Dermis blood vessel endothelial cell (primary cell): ENCODE results near the gene DNAH11. TPM values are rescaled to one million over a fixed set of nuclear protein-coding genes. Genes with fewer than 3 reads are reported as not detected.
A peak's percentile ranks its signal among the peaks of the same experiment; 100 is the strongest.
"Not testable (repeated sequence)": the region's sequence is repeated elsewhere in the genome, so short reads cannot be mapped to it uniquely, and the experiment has no call there.

Source experiments
- DNase-seq: peaks from one replicate; pipeline ENCODE4 v3.0.0; 2010
- total RNA-seq: library from RNA; depleted of rRNA; stranded (reverse); fragments of >200 nt; gene quantifications from 2 replicates; pipeline ENCODE4 v1.2.3, GENCODE V29; 2014

DNAH11 gene
- total RNA-seq, 1 donor from 2014 or later, result 0.34 TPM

GRCh38 chr7:21719846-21720245 is 177.0 kb downstream of the DNAH11 start:
- no peak for DNase-seq

- DNase-seq, result no peak
Measured at GRCh38 chr7:21722371-21722770, 179.5 kb downstream of the DNAH11 start.

- DNase-seq, result no peak
Measured at GRCh38 chr7:21724562-21724961, 181.7 kb downstream of the DNAH11 start.

GRCh38 chr7:21730399-21730798 is 187.6 kb downstream of the DNAH11 start:
- no peak for DNase-seq

- DNase-seq, result no peak
Measured at GRCh38 chr7:21731977-21732376, 189.1 kb downstream of the DNAH11 start.

DNA sequence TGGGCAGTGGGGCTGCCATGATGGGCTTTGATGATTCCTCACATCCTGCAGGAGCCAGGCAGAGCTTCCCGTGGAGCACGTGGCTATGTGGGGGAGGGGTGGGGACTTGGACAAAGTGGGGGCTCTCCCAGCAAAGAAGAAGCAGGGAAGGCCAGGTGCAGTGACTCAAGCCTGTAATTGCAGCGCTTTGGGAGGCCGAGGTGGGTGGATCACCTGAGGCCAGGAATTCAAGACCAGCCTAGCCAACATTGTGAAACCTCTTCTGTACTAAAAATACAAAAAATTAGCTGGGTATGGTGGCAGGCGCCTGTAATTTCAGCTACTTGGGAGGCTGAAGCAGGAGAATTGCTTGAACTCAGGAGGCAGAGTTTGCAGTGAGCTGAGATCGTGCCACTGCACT is 190.1 kb downstream of the DNAH11 start:
- not testable (repeated sequence) for DNase-seq

DNA sequence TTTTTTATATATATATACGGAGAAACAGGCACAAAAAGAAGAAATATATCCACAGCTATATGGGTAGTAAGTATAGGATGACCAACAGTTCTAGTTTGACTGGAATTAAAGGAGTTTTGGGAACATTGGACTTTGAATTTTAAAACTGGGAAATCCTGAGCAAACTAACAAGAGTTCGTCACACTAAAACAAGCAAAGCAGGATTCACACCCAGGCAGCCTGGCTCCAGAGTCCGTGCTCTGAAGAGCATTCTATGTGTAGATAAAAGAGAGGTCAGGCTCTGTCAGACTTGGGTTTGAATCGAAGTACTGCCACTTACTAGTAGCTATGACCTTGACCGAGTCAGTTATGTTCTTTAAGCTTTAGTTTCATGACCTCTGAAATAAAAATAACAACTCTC is 191.0 kb downstream of the DNAH11 start:
- no peak for DNase-seq

GRCh38 chr7:21743493-21743892 is 200.7 kb downstream of the DNAH11 start:
- DNase-seq, result no peak

DNA sequence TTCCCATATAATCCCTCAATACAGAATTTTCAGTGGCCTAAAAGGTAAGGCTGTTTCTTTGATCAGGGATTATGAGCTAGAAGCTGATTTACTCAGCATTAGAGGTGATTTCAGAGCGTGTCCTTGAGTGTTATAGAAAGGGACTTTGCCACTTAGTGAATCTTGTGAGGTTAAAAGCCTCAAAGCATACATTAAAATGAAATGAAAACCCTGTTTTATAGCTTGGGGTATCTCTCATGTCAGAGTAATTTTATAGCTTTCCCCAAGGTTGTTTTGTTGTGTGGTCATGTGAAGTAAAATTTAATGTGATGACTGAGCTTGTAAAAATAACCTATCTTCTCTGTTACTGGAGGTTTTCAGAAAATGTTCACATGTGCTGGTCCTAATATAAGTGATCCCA is 204.1 kb downstream of the DNAH11 start:
- no peak for DNase-seq

DNA sequence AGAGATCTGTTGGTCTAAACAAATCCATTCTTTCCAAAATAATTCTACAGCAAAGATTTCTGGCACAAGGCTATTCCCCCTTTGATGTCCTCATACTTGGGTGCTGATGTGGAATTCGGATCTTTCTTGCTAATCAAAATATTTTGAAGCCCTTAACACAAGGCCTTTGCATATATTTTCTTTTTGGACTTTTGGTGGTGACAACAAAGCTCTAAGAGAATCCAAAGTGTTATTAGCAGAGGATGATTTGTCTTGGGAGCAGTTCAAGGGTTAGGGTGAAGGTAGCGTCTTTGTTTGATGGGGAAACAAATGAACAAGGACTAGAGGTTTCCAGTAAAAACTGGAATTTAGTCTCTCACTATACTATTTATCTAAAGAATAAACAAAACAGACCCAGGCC is 205.0 kb downstream of the DNAH11 start:
- DNase-seq, result no peak

- no peak for DNase-seq
Measured at GRCh38 chr7:21749378-21749777, 206.5 kb downstream of the DNAH11 start.

GRCh38 chr7:21753071-21753470 is 210.2 kb downstream of the DNAH11 start:
- no peak for DNase-seq

GRCh38 chr7:21754963-21755362 is 212.1 kb downstream of the DNAH11 start:
- no peak for DNase-seq

DNA sequence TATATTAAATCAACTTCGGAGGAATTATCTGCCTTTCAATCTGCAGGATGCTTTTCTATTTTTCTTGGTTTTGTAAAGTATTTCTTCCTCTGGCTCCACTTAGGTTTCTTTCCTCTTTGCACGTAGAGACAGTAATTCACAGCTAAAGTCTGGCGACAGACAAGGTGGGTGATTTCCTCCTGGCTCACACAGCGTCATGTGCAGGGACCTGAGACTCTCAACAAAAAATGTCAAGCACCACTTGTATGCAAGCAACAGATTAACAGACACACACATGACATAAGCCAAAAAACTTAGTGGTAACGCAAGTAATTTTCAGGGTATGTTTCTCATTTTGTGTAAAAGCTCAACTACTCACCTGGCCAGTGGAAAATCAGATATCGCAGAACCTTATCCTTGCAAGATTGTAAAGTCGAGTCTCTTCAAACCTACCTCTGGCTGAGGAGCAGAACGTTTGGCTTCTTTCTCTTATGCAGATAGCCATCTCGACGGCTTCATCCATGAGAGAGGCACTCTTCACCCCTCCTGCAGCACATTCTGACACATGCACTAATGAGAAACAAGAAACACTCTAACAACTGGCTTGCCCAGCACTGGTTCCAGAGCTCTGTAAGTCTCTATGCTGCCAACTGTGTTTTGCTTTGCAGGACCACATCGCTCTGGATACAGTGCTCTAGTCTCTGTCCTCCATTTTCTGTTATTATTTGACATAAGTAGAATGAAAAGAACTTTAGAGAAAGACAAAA is 214.9 kb downstream of the DNAH11 start:
- DNase-seq, result no peak

- DNase-seq, result no peak
Measured at GRCh38 chr7:21758286-21758685, 215.4 kb downstream of the DNAH11 start.

- no peak for DNase-seq
Measured at GRCh38 chr7:21762469-21762868, 219.6 kb downstream of the DNAH11 start.

- no peak for DNase-seq
Measured at GRCh38 chr7:21763818-21764217, 221.0 kb downstream of the DNAH11 start.

GRCh38 chr7:21766218-21766617 is 223.4 kb downstream of the DNAH11 start:
- DNase-seq, result no peak

DNA sequence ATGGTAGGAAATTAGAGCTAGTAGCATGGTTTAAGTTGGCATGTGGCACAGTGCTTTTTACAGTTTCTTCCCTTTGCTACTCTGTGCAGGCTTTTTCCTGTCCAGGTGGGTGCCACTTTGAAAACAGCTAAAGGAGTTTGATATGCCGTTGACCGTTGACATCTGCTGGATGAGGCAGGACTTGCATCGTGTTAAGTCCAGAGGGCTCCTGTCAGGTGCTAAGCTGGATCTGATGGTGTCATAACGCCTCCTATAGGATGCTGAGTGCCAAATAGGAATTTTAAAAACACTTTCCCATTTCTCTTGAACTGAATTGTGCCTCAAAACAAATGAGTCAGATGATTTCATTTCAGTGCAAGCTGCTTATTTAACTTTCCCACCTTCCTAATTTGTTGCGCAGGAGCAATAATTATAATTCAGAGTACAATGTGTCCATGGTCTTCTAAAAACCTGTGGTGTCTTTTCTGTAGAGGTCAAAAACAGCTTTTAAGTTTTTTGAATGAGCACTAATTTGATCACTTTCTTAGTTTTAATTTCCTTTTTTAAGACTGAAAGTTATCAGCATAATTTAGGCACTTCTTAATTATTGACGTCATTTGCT is 224.6 kb downstream of the DNAH11 start:
- DNase-seq, result peak; percentile 86

- no peak for DNase-seq
Measured at GRCh38 chr7:21768279-21768678, 225.4 kb downstream of the DNAH11 start.

DNA sequence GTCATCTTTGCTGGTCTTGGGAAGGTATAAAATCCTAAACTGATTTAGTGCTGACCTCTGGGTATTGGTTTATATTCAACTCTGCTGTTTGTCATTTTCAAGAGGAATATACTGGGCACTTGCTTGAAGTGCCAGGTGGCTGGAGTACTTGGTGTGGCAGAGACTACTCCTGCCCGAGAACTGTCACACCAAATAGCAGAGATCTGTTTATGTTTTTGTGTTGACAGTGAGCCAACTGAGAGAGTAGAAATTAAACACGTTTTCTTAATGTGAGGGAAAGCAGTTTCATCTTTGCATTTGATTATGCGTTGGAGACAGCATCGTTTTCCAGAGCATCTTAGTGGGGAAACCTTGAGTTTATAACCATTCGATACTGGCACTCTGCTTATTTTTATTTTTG is 228.4 kb downstream of the DNAH11 start:
- DNase-seq, result no peak

DNA sequence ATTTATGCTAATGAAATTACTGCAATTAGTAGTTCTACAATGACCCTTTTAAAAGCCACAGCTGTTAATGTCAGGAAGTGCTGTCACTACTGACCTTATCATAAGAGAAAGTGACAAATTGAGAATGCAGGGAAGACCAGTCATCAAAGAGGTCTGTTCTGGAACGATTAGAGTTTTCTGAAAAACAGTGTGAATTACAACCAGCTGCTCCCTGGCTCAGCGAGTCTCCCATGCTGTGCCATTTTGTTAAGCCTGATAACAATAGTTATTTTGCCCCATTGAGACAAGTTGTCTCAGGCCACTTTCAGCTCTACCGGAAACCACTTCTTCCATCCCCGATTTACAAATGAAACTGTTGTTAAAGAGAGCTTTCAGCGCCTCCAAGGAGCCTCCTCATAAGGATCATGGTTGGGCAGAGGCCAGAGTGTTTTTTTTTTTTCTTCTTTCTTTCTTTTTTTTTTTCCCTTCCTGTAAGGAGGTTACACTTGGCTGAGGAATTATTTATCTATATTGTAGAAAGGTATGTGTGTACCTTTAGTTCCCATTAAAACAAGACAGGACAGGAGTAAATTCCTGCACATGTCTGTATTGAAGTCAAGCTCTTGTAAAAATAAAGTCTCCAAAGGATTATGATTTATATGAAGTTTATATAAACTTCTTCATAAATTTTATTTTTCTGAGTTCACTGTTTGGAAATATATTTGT is 229.2 kb downstream of the DNAH11 start:
- DNase-seq, result peak; percentile 6

DNA sequence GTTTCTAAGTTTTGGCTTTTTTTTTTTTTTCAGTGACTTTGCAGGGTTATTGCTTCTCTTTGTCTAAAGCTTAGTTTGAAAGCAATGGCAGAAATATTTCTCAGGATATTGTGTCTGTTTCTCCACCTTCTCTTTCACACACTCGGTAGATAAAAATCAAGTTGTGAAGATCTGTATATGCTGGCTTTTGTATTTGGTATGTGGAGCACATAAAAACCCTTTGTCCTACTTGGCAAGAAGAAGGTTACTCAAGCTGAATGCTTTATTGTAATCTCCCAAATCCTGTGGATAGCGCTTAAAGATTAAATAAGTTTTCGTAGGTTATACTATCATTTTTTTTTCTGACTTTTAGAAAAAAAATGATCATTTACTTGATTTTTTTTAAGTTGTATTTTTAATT is 230.5 kb downstream of the DNAH11 start:
- DNase-seq, result no peak

GRCh38 chr7:21777921-21778320 is 235.1 kb downstream of the DNAH11 start:
- no peak for DNase-seq
